Stimulated activated CD8-positive, alpha-beta memory T cell treated with anti-CD3 and anti-CD28 coated beads, Interleukin-15, amount 100 ng/mL, for 4 hours (primary cell): ENCODE data around the gene CCDC89.

Experiments used
- DNase-seq, 2 donors: peaks; one replicate each; pipeline ENCODE4 v3.0.0-alpha.2; 2020; ENCODE audit warnings: low read depth in 2 of 2

Gene CCDC89

GRCh38 chr11:85652786-85653447 lies 33.1 kb downstream of the CCDC89 start:
- DNase-seq, result no peak

GRCh38 chr11:85651118-85651517 lies 34.9 kb downstream of the CCDC89 start:
- DNase-seq, result no peak

GRCh38 chr11:85647604-85648299 lies 38.2 kb downstream of the CCDC89 start, which contains the start of gene TMEM126A:
Gene TMEM126A, plus strand, starts transcription at chr11:85647967. Its CDS starts 2,289 bp downstream, at chr11:85650256.
- peak; percentile 79 to 84 for DNase-seq

- no peak for DNase-seq
Observed at GRCh38 chr11:85647078-85647477, 38.9 kb downstream of the CCDC89 start.

GRCh38 chr11:85643191-85643614 lies 42.8 kb downstream of the CCDC89 start:
- DNase-seq, result no peak

GRCh38 chr11:85634747-85635146 lies 51.2 kb downstream of the CCDC89 start:
- no peak for DNase-seq
